ENCODE results near the gene FAM53B.
A peak's percentile ranks its signal among the peaks of the same experiment; 100 is the strongest.

The FAM53B gene

DNA sequence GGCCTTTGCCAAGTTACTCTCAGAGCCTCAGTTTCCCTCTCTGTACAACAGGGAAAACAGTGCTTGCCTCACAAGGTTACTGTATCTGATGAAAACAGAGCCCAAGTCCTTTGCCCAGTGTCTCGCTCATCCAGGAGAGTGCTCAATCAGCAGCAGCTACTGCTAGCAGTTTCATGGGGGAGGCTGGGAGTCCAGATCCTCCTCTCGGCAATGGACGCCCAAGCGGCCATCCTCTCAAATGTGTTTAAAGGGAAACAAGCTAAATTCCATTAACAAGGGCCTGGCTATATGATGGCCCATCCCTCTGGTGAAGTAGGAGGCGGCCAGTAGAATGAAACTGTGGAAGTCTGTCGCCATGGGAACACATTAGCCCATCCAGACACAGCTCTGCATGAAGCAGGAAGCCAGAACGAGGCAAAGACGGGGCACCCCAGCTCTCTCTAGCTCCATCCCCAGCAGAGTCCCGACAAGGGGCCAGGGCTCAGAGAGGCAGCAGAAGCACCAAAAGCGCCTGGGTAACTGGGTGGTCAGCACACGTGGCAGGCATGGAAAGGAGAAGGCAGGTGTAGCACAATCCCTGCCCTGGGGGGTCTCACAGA, 35.2 kb downstream of the FAM53B start:
- DNase-seq = no peak

GRCh38 chr10:124708246-124708779, 35.9 kb downstream of the FAM53B start:
- peak; percentile 5 for DNase-seq

DNA sequence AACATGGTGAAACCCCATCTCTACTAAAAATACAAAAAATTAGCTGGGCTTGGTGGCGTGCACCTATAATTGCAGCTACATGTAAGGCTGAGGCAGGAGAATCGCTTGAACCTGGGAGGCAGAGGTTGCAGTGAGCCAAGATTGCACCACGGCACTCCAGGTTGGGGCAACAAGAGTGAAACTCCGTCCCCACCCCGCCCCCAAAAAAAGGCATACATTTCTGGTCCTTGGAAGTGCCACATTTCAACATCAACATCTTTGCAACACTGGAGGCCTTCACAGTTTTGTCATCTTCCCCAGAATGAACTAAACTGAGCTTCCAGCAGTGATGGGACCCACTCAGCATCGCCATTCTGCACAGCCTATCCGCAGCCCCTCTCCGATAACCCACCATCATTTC, 36.6 kb downstream of the FAM53B start:
- no peak for DNase-seq

GRCh38 chr10:124707144-124707467, 37.1 kb downstream of the FAM53B start:
- DNase-seq = no peak

DNA sequence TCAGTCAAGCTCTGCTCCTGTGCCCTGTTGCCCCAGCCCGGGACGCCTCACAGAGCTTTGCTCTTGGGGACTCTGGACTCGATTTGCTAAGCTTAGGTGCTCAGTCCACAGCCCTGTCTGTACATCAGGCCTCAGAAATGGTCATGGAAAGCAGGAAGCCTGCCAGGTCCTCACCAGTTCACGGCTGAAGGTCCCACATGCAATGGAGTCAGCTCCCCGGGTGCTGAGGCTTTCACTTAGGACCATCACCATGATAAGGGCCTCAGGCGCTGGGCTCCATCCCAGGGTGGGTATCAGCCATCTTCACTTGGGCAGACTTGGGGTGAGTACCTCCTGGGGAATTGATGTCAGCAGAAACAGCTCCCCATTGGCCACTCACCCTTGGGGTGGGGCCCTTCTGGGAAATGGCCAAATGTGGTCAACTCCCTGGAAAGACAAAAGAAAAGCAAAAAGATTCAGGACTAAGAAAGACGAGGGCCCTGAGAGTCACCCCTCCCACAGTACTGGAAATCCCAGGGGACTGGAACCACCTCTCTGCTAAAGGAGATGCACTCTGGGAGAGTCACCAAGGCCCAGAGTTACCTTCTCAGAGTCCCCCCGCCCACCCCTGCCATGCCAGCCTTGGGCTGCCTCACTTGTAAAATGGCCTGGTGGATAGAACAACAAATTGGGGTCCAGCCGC, 37.6 kb downstream of the FAM53B start:
- no peak for DNase-seq

DNA sequence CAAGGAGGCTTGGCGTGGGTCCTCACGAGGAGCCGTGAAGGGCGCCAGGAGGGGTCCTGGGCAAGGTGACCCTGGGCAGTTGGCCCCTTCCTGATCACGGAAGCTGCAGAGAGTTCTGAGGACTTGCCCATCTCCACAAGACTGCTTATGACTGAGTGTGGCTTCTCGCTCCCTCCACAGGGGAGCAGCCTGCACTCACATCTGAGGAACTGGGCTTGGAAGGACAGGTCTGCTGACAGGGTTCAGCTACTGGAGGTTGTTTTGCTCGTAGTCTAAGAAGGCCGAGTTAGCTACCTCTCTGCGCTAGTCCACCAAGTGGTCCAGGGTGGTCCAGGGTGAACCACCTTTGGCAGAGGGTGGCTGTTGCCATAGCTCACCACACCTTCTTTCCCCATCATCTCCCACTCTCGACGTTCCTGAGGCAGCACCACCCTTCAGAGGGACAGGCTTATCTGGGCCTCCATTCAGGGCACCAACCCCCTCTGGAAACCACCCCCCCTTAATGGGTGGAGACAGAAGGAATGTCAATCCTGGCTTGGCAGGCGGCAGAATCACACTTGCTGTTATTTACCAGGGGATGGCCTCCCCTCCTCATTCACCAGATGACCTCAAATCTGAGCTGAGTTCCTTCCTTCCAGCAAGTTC, 38.2 kb downstream of the FAM53B start:
- no peak for DNase-seq

- DNase-seq = no peak
Observed at GRCh38 chr10:124705381-124705740, 38.8 kb downstream of the FAM53B start.

DNA sequence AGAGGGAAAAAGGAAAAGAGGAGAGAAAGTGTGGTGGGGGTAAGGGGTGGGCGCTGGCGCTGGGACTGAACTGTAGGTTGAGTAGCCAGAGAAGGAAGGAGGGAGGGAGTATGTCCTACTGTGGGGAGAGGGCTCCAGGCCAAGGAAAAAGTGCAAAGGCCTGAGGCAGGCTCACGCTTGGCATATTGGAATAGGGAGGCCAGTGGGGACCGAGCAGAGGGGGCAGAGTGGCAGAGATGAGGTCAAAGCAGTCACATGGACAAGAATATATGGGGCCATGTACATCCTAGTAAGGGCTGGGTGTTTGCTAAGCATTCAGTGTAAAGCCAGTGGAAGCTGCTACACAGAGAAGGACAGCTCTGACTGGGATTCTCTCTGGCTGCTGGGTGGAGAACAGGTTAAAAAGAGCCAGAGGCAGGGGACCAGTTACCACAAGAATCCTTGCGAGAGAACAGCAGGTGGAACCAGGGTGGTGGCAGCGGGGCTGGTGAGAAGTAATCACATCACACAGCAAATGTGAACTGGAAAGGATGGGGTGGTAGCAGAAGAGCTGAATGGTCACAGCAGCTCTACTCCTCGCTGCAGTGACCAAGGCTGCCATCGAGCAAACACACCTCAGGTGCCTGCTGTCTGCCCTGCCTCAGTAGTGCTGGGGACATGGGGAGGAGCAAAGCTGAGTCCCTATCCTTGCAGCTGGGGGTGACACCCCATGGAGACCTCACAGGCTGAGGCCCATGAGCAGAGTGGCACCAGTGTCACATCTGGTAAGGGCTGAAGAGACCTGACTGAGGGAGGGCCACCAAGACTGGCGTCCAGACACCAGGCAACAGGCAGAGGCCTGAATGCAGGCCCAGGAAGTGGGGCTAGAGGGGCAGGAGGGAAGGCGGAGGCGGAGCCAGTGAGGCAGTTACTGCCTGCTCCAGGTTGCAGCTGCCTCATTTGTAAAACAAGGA, 39.5 kb downstream of the FAM53B start:
- DNase-seq = no peak

GRCh38 chr10:124703778-124704427, 40.3 kb downstream of the FAM53B start:
- DNase-seq = no peak

GRCh38 chr10:124703372-124703771, 40.8 kb downstream of the FAM53B start:
- DNase-seq = no peak

DNA sequence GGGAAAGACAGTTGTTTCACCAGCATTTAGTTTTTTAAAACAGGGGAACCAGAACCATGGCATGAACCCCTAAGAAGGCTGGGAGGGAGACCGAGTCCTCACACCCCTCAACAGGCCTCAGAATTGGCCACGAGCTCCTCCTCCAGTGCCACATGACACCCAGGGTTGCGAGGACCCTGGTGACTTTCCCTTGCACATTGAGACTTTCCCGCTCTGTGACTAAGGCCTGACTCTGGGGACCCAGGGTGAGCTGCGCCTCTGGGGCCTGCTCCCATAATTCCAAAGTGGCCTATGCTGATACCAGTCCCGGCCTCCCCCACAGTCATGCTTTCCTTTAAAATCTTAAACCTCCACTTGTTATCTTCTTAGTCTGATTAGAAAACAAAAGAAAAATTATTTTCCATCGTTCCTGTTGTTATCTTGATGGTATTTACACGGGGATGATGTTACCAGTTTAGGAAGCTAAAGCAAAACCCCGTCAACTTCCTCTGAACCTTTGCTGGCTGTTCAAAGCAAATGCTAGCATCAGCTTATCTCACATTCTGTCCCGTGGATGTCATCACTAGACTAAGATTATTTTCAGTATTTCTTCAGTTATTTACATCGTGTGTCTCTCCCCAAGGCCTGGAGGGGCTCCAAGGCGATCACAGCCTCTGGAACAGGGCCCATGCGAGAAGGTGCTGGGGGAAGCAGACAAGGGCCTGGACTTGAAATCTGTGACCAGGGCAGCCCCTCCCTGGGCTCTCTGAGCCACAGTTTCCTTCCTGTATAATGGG, 42.1 kb downstream of the FAM53B start:
- DNase-seq = no peak

GRCh38 chr10:124701435-124701834, 42.7 kb downstream of the FAM53B start:
- DNase-seq = no peak

- DNase-seq = no peak
Observed at GRCh38 chr10:124701038-124701365, 43.2 kb downstream of the FAM53B start.

DNA sequence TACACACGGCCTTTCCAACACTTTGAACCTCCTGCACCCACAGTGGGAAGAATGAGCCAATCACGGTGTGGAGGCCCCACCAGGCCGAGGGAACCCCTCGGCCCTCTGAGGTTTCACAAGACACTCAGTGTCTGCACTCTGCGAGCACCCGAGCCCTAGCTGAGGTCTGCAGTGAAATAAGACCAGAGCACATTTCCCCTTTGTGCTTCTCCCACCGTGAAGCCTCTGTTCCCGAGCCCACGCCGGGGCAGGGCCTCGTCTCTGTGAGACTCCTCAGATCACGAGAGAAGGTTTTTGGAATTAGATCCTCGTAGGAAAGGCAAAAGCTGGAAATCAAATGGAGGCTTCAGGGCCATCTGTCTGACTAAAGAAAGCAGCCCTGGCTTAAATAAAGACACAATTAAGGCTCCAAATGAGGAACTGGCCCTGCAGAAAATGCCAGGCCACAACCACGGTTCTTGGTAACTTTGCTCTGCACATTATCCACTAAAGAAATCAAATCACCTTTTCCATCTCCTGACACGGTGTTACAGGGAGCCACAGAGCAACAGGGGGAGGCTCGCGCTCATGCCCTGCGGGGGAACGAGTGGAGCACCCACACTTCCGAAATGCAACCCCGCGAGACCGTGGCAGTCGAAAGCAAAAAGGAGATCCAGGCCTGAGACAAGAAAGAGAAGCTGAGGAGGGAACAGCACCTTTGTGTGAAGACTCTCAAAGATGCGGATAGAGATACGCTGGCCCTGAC, 43.7 kb downstream of the FAM53B start:
- DNase-seq = no peak

GRCh38 chr10:124699471-124700292, 44.5 kb downstream of the FAM53B start:
- DNase-seq = no peak

DNA sequence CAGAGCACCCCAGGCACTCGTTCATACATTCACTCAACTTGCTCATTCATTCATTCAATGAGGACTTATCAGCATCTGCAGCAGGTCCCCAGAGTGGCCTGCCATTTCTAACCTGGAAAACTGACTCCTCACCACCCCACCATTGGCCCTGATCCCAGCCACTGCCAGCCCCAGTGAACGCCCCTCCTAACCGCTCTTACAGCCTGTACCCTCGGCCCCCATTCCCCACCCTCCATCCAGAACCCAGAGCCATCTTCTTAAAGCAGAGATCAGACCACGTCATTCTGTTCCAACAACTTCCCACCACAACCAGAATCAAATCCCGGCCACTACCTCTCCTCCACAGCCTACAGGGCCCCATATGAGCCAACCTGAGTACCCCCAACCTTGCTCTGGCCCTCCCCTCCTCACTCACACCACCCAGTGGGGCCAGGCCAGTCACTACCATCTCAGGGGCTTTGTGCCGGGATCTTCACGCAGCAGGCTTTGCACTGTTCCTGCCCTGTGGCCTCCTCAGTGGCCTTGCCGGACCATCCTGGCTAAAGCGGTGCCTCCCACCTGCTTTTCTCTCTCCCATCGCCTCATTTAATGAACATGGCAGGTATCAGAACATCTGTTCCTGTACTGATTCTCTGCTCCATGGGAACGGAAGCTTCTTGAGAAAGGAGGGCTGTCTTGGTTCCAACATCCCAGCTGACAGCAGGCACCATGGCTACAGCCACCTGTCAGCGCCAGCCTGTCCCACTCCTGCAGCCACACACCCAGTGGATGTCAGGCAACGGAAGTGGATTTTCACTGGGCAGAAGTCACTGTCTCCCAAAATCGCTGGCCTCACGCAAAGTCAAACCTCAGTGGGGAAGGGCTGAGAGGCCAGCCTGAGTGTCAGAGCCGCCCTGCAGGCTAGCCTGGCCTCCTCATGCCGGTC, 45.4 kb downstream of the FAM53B start:
- no peak for DNase-seq

GRCh38 chr10:124697837-124698544, 46.2 kb downstream of the FAM53B start:
- peak; percentile 19 for DNase-seq

GRCh38 chr10:124697443-124697836, 46.7 kb downstream of the FAM53B start:
- no peak for DNase-seq

All from DMS153 (cell line).